Psoas muscle (tissue), 8 donors: ENCODE results near the gene JAML. TPM values are rescaled to one million over a fixed set of nuclear protein-coding genes. Genes with fewer than 3 reads are reported as not detected.

Experiments
- ATAC-seq, 4 donors: fragments of 200-7000 bp; cut with Tn5 transposase; one replicate each; pipeline ENCODE4 v1.9.1; 2020; ENCODE audit warnings: moderate library complexity in 3 of 4, mild to moderate bottlenecking in 2 of 4
- DNase-seq, 2 donors: peaks; one replicate each; pipeline ENCODE4 v3.0.0-alpha.2; 2020
- H3K27ac ChIP-seq: fragments of 200-600 bp; one replicate; pipeline ENCODE4 v1.8.0; 2022
- H3K27me3 ChIP-seq, 3 donors: fragments of 200-600 bp in 1 of 3; one replicate each; pipeline versions ENCODE4 v1.6.1 to v1.8.0; 2013 to 2022; ENCODE audit warnings: low read length in 2 of 3, mild to moderate bottlenecking in 2 of 3, moderate library complexity in 1 of 3; ENCODE audit not compliant: insufficient read depth in 3 of 3
- H3K36me3 ChIP-seq, 2 donors: fragments of 200-600 bp in 1 of 2; one replicate each; pipeline versions ENCODE4 v1.6.1 to v1.8.0; 2013 to 2022; ENCODE audit warnings: low read depth in 1 of 2, mild to moderate bottlenecking in 1 of 2, moderate library complexity in 1 of 2; ENCODE audit not compliant: insufficient read depth in 1 of 2
- H3K4me1 ChIP-seq: fragments of 200-600 bp; one replicate; pipeline ENCODE4 v1.8.0; 2022
- H3K4me3 ChIP-seq: fragments of 200-600 bp; one replicate; pipeline ENCODE4 v1.8.0; 2022; ENCODE audit warnings: mild to moderate bottlenecking
- H3K9me3 ChIP-seq: fragments of 200-600 bp; one replicate; pipeline ENCODE4 v1.8.0; 2022
- CTCF ChIP-seq: fragments of 200-600 bp; IDR thresholded peaks from one replicate; pipeline ENCODE4 v1.8.0; 2022; ENCODE audit warnings: antibody characterized with exemption
- WGBS, 3 donors: extraction: QIAGEN DNeasy Blood & Tissue Kit; methylation state at CpG; one replicate each; pipeline versions ENCODE4 v1.1.6 to v1.1.7; 2013; 5-methylcytosine and 5-hydroxymethylcytosine counted together
- intact Hi-C, 2 donors: fragments of 100-400 bp; cut with DNase I; formaldehyde crosslinking; loops; one replicate each; pipeline versions ENCODE4 v1.11.0 to v1.14.2; 2022
- polyA plus RNA-seq, 3 donors: library from polyadenylated mRNA; stranded (reverse); fragments of 200-250 nt; gene quantifications; one replicate each; pipeline ENCODE4 v1.2.3, GENCODE V29; 2013
- total RNA-seq, 4 donors: library from RNA; stranded (reverse); fragmentation: NEBNext Ultra II Directional in 2 of 4; extraction: Animal tissue kit (Norgen Biotek cat#: 25700) in 2 of 4; gene quantifications; one replicate each; pipeline versions ENCODE4 v1.2.1 to v1.2.4, GENCODE V29; 2021 to 2023
- donor health status: healthy with polysubstance abuse.
- donor health status: DM: no; HTN: no; CAD: no; lungs with moderate emphysema.
- donor health status: Bipolar disorder and iron deficiency.
- donor health status: healthy.
- donor health status: DM: yes; HTN: yes; CAD: no.
- donor health status: DM: no; HTN: no; CAD: no.
- donor health status: DM: no; HTN: no; CAD: no.
- donor health status: DM: yes; HTN: yes; CAD: no.

The JAML gene
- total and polyA plus RNA-seq, 7 donors: 0.21 to 1.8 (median 0.48) TPM

- Histone ChIP-seq H3K4me3 (no peak overlapping the region), H3K4me1 (no peaks in the 10 kb centered on the region), H3K36me3 (no peaks in the 10 kb centered on the region), H3K27me3 (peaks cover 4 to 32% (median 4%) of the 10 kb centered on the region in 3 donors), H3K27ac (no peak overlapping the region), H3K9me3 (no peaks in the 10 kb centered on the region)
- intact Hi-C loops: no loop called here
- no peak for TF ChIP-seq CTCF
- no peak for ATAC-seq
- DNase-seq: no peak
Observed at GRCh38 chr11:118219244-118219643, 5.6 kb downstream of the JAML start.

GRCh38 chr11:118217575-118217974, 7.2 kb downstream of the JAML start:
- no peak overlapping the region for H3K4me3 ChIP-seq
- 96 to 99% (median 96%) methylated on average over 3 of the region's 3 CpGs for WGBS, 3 donors
- H3K9me3 ChIP-seq: no peaks in the 10 kb centered on the region
- H3K27me3 ChIP-seq: peaks cover 4 to 38% (median 4%) of the 10 kb centered on the region in 3 donors
- H3K4me1 ChIP-seq: no peaks in the 10 kb centered on the region
- intact Hi-C loops: no loop called here
- no peak for TF ChIP-seq CTCF
- H3K27ac ChIP-seq: no peak overlapping the region
- ATAC-seq: no peak
- DNase-seq: no peak
- no peaks in the 10 kb centered on the region for H3K36me3 ChIP-seq

- no peaks in the 10 kb centered on the region for H3K4me1 ChIP-seq
- no peak for DNase-seq
- no peak overlapping the region for H3K4me3 ChIP-seq
- H3K9me3 ChIP-seq: no peaks in the 10 kb centered on the region
- H3K27ac ChIP-seq: no peak overlapping the region
- no peak for ATAC-seq
- no peaks in the 10 kb centered on the region for H3K36me3 ChIP-seq
- WGBS, 3 donors: 78 to 80% (median 78%) methylated on average over 11 of the region's 11 CpGs
- intact Hi-C loops: no loop called here
- H3K27me3 ChIP-seq: peaks cover 4 to 30% (median 4%) of the 10 kb centered on the region in 3 donors
- TF ChIP-seq CTCF: no peak
Observed at GRCh38 chr11:118216621-118217481, 8.0 kb downstream of the JAML start.

- H3K9me3 ChIP-seq: no peaks in the 10 kb centered on the region
- H3K36me3 ChIP-seq: no peaks in the 10 kb centered on the region
- H3K4me1 ChIP-seq: no peaks in the 10 kb centered on the region
- no peak overlapping the region for H3K4me3 ChIP-seq
- H3K27ac ChIP-seq: no peak overlapping the region
- WGBS, 3 donors: 83 to 87% (median 84%) methylated on average over 7 of the region's 7 CpGs
- ATAC-seq (no peak), DNase-seq (no peak)
- intact Hi-C loops: no loop called here
- TF ChIP-seq CTCF: no peak
- peaks cover 1 to 23% (median 4%) of the 10 kb centered on the region in 3 donors for H3K27me3 ChIP-seq
Observed at GRCh38 chr11:118215765-118216164, 9.0 kb downstream of the JAML start.
